Fibroblast of villous mesenchyme (primary cell): ENCODE results near the gene MESP2. TPM values are rescaled to one million over a fixed set of nuclear protein-coding genes. Genes with fewer than 3 reads are reported as not detected.

Experiments used
- DNase-seq: peaks from one replicate; pipeline ENCODE4 v3.0.0-alpha.2; 2010; ENCODE audit warnings: low read depth
- H3K4me3 ChIP-seq: 2 replicates; pipeline ENCODE4 v1.5.1; 2011; ENCODE audit warnings: low read depth, mild to moderate bottlenecking, low read length
- total RNA-seq: library from RNA; depleted of rRNA; stranded (reverse); fragments of >200 nt; gene quantifications from 2 replicates; pipeline ENCODE4 v1.2.3, GENCODE V29; 2012
- TF ChIP-seq, protein P1 (sequence below): IDR thresholded peaks from 2 replicates; pipeline ENCODE4 v1.5.1; 2012; ENCODE audit warnings: low read depth, mild to moderate bottlenecking, low read length; ENCODE audit not compliant: insufficient read depth

MESP2 gene
- total RNA-seq, 1 donor, result 0.43 TPM

DNA sequence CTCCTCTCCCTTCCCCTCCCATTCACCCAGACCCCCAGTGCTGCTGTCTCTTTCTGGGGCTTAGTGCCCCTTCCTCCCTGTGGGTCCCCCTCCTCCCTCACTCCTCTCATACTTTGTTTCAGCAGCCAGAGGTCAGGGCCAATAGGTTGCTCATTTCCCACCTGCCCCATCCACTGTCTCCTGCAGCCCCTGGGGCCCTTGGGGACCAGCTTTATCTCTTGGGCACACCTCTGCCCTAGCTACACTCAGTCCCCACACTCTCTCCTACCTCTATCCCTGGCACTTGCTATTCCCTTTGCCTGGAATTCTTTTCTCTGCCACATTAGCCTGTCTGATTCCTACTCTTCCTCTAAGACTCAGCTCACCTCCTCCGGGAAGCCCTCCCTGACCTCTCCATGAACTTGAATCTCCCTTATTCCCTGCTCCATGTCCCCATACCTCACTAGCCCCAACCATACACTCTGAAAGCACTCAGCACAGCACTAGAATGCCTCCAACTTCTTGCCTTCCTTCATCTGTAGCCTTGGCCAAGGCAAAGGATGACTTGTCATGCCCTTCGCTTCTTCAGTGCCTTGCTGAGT, 23.9 kb downstream of the MESP2 start:
- no peak for DNase-seq
- no peak overlapping the region for H3K4me3 ChIP-seq
- TF ChIP-seq, protein P1, sequence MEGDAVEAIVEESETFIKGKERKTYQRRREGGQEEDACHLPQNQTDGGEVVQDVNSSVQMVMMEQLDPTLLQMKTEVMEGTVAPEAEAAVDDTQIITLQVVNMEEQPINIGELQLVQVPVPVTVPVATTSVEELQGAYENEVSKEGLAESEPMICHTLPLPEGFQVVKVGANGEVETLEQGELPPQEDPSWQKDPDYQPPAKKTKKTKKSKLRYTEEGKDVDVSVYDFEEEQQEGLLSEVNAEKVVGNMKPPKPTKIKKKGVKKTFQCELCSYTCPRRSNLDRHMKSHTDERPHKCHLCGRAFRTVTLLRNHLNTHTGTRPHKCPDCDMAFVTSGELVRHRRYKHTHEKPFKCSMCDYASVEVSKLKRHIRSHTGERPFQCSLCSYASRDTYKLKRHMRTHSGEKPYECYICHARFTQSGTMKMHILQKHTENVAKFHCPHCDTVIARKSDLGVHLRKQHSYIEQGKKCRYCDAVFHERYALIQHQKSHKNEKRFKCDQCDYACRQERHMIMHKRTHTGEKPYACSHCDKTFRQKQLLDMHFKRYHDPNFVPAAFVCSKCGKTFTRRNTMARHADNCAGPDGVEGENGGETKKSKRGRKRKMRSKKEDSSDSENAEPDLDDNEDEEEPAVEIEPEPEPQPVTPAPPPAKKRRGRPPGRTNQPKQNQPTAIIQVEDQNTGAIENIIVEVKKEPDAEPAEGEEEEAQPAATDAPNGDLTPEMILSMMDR, result no peak

DNA sequence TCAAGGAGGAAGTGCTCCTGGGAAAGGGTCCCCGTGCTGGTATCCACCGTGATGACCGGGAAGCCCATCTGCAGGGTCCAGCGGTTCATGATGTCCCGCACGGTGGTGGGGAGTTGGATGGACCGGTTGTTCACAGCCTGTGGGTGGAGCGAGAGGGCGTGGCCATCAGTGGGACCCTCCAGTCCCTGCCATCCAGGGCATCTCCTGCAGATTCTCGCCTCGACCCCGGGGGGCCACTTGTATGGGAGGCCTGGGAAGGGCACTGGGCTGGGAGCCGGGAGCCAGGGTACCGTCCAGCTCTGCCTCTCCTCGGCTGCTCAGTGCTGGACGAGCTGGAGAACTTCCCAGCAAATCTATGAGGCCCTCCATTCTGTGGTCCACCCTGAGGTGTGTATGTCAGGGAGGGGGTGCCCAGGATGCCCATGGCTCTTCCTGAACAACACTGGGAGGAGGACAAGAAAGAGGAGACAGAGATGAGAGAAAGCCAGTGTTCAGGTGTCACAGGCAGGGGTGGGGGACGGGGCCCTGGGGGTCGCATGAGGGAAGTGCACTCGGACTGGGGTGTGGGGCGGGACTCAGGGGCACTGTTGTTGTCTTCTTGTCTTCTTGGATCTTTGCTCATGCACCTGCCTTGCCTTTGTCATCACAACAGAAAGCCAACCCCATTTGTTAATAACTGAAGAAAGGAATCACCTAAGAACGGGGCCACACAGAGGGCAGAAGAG, 25.5 kb downstream of the MESP2 start:
- TF ChIP-seq, protein P1, result no peak
- H3K4me3 ChIP-seq, result no peak overlapping the region
- no peak for DNase-seq

DNA sequence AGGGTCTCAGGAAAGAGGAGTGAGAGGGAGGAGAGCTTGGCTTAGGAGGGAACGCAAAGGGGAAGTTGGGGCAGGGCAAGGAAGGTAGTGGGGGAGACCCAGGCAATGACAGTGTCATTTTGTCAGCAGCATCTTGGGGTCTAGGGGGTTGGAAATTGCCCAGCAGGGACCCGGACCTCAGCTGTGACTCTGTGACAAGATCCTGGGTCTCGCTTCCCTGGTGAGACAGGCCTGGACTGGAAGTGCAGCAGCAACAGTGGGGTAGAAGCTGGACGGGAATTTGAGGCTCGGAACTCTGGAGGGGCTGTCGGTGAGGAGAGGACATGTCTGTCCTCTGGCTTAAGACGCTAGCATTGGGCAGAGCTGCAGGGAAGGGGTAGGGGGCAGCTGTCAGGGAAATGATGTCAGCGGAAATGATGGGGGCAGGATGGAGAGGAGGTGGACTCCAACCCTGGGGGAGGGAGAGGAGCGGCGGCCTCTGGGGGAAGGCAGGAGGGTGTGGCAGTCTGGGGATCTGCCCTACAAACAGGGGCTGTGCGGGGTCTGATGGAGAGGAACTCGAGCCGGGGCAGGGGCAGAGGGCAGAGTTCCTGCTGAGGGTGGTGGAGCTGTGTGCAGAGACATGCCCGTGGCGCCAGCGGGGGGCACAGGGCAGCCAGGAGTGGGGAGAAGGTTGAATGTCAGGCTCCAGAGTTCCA, 26.2 kb downstream of the MESP2 start:
- TF ChIP-seq, protein P1, result no peak
- H3K4me3 ChIP-seq, result no peak overlapping the region
- no peak for DNase-seq

DNA sequence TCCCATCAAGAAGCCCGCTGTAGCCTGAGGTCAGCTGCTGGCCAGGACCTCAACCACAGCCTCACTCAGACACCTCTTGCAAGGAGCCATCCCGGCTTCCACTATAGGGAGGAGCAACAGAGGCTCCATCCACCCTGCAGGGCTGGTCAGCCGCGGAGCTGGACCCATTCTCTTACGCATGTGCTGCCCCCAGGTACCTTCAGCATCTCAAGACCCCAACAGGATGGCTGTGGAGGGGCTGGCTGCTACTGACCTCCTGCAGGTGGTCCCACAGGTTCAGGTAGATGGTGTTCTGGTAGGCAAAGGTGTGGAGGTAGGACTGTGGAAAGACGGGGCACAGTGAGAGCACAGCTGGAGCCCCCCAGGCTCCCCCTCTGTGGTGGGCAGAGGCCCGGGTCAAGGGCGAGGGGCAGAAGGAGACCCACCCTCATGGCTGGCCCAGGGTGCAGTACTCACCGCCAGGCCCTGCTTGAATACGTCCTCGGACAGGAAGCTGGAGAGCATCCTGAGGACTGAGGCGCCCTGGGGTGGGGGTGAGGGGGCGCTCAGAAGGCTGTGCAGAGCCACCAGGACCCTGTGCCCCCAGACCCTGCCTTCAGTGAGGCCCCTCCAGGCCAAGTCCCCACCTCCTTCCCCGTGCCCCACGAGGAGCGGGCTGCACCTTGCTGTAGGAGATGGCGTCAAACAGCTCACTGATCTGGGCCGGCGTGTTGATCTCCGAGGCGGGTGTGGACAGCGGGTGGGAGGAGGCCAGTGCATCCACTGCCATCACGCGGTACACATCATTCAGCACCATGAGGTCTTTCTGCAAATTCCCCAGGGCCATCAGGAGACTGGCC, 27.1 kb downstream of the MESP2 start:
- DNase-seq, result no peak
- no peak overlapping the region for H3K4me3 ChIP-seq
- TF ChIP-seq, protein P1, result no peak

DNA sequence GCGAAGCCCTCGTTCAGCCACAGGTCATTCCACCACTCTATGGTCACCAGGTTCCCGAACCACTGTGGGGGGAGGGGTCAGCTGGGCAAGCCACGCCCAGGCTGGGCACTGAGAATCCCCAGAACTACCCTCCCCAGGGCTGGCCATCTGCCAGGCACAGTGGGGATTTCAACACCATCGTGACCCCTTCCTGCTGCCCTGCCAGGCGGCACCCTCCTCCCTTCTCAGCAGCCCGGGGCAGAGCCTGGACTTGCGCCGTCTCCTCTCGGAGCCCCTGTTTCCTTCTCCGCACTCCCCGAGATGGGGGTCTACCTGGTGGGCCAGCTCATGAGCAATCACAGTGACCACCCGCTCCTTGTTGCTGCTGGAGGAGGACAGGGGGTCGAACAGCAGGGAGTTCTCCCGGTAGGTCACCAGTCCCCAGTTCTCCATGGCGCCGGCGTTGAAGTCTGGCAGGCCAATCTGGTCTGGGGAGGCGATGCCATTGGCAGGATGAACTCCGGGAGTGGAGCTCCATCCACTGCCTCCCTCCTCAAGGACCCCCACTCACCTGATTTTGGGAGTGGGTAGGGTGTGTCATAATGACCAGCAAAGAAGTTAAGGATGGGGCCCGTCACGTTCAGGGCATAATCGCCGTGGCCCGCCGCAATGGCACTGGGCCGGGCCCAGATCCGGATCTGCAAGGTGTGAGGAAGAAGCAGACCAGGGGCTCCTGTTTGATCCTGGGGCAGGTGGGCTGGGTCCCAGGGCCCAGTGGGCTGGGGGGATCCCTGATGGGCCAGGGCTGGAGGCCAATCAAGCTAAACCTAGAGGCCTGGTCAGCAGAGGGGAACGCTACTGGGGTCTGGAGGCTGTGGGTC, 28.0 kb downstream of the MESP2 start:
- H3K4me3 ChIP-seq, result no peak overlapping the region
- no peak for DNase-seq
- TF ChIP-seq, protein P1, result no peak
